Heart left ventricle (tissue), 16 donors: ENCODE measurements around the gene ZBTB47. TPM values are rescaled to one million over a fixed set of nuclear protein-coding genes. Genes with fewer than 3 reads are reported as not detected.

ENCODE experiments used
- ATAC-seq, 4 donors: fragments of 200-7000 bp; cut with Tn5 transposase; one replicate each; pipeline ENCODE4 v1.9.1; 2020 to 2022; ENCODE audit warnings: moderate library complexity in 4 of 4, mild to moderate bottlenecking in 3 of 4, moderate number of reproducible peaks in 1 of 4
- DNase-seq, 5 donors: peaks; one replicate each; pipeline ENCODE4 v3.0.0-alpha.2; 2020
- H3K27ac ChIP-seq, 12 donors: fragments of 200-600 bp; sonication (generic) in 4 of 12; one replicate each; pipeline versions ENCODE4 v1.5.0 to v1.8.0; 2016 to 2022; ENCODE audit warnings: mild to moderate bottlenecking in 2 of 12
- H3K27me3 ChIP-seq, 9 donors: fragments of 200-600 bp; sonication (generic) in 2 of 9; one replicate each; pipeline versions ENCODE4 v1.5.1 to v1.8.0; 2016 to 2022; ENCODE audit warnings: mild to moderate bottlenecking in 3 of 9
- H3K36me3 ChIP-seq, 9 donors: fragments of 200-600 bp; sonication (generic) in 2 of 9; one replicate each; pipeline versions ENCODE4 v1.5.0 to v1.8.0; 2018 to 2022; ENCODE audit warnings: mild to moderate bottlenecking in 2 of 9
- H3K4me1 ChIP-seq, 12 donors: fragments of 200-600 bp; sonication (generic) in 4 of 12; one replicate each; pipeline versions ENCODE4 v1.5.0 to v1.8.0; 2016 to 2022; ENCODE audit warnings: mild to moderate bottlenecking in 3 of 12
- H3K4me3 ChIP-seq, 12 donors: fragments of 200-600 bp; sonication (generic) in 4 of 12; one replicate each; pipeline versions ENCODE4 v1.5.0 to v1.8.0; 2017 to 2022; ENCODE audit warnings: mild to moderate bottlenecking in 9 of 12, moderate library complexity in 4 of 12
- H3K9me3 ChIP-seq, 12 donors: fragments of 200-600 bp; sonication (generic) in 4 of 12; one replicate each; pipeline versions ENCODE4 v1.5.0 to v1.8.0; 2016 to 2022; ENCODE audit warnings: mild to moderate bottlenecking in 1 of 12
- CTCF ChIP-seq, 12 donors: fragments of 200-600 bp; sonication (generic) in 4 of 12; IDR thresholded peaks; one replicate each; pipeline versions ENCODE4 v1.5.0 to v1.8.0; 2018 to 2022; ENCODE audit warnings: antibody characterized with exemption in 12 of 12, mild to moderate bottlenecking in 5 of 12
- POLR2A ChIP-seq, 2 donors: fragments of 450-650 bp; IDR thresholded peaks; one replicate each; pipeline ENCODE4 v1.6.1; 2017; ENCODE audit warnings: antibody characterized with exemption in 2 of 2, mild to moderate bottlenecking in 2 of 2, moderate library complexity in 2 of 2
- WGBS, 4 donors: extraction: QIAGEN DNeasy Blood & Tissue Kit in 2 of 4; methylation state at CpG; one replicate each; pipeline versions ENCODE4 v1.1.5 to v1.1.7; 2013 to 2018; 5-methylcytosine and 5-hydroxymethylcytosine counted together
- intact Hi-C, 10 donors: fragments of 100-400 bp; cut with DNase I; formaldehyde crosslinking; loops; one replicate each; pipeline versions ENCODE4 v1.11.1 to v1.14.2; 2022
- polyA plus RNA-seq, 2 donors: library from polyadenylated mRNA; stranded (reverse); fragments of 200-250 nt; gene quantifications; one replicate each; pipeline ENCODE4 v1.2.3, GENCODE V29; 2013
- total RNA-seq, 9 donors: library from RNA; depleted of rRNA in 2 of 9; stranded (reverse); fragments of >200 nt in 2 of 9; fragmentation: NEBNext Ultra II Directional in 3 of 9; extraction: Animal tissue kit (Norgen Biotek cat#: 25700) in 3 of 9; gene quantifications; one replicate each; pipeline versions ENCODE4 v1.1.0 to v1.2.4, GENCODE V29; 2016 to 2023
- donor health status: ischemic (EF 13 %, LVEDD 7.1; RV severe dilation, severe dysfunction).
- donor health status: healthy with polysubstance abuse.
- donor health status: DM: no; HTN: yes; CAD: no.
- donor health status: DM: no; HTN: no; CAD: no.
- donor health status: ischemic (EF 25% LVEDD 6.9; RV normal size, moderate dysfunction).
- donor health status: ischemic (EF 25% LVEDD 5.7; RV mildly dilated, moderate dysfunction).
- donor health status: healthy.
- donor health status: DM: yes; HTN: yes; CAD: no.
- donor health status: ischemic (EF 35%, LVEDD 5.7; RV mildly dilated, moderate dysfunction).
- donor health status: nonischemic (EF 11% LVEDD 7.7; RV severe dilation, severe dysfunction).
- donor health status: DM: yes; HTN: yes; CAD: no.
- donor health status: PGD.
- donor health status: ischemic (EF 29% LVEDD 5.4; RV normal size, mild dysfunction).
- donor health status: nonischemic (EF 23%, LVEDD 6.1; RV moderate dilation, normal function).

ZBTB47 gene
- total and polyA plus RNA-seq, 11 donors: 76.6 to 184 (median 125) TPM

- ATAC-seq (no peak), DNase-seq (no peak)
- H3K27me3 ChIP-seq: no peaks in the 10 kb centered on the region
- 45 to 74% (median 50%) methylated on average over 2 of the region's 2 CpGs for WGBS, 4 donors
- H3K4me1 ChIP-seq: no peaks in the 10 kb centered on the region
- no peak overlapping the region for H3K4me3 ChIP-seq
- intact Hi-C loops: no loop called here
- H3K36me3 ChIP-seq: no peaks in the 10 kb centered on the region
- no peak overlapping the region for H3K27ac ChIP-seq
- TF ChIP-seq CTCF (IDR thresholded peaks at IDR 0.05): no peak
- TF ChIP-seq POLR2A (IDR thresholded peaks at IDR 0.05): no peak
- no peaks in the 10 kb centered on the region for H3K9me3 ChIP-seq
Measured at GRCh38 chr3:42713747-42714146, 60.2 kb downstream of the ZBTB47 start.

- no peak overlapping the region for H3K27ac ChIP-seq
- intact Hi-C loops: no loop called here
- ATAC-seq: no peak
- H3K9me3 ChIP-seq: no peaks in the 10 kb centered on the region
- no peaks in the 10 kb centered on the region for H3K36me3 ChIP-seq
- no peak for DNase-seq
- H3K4me1 ChIP-seq: peaks cover 0 to 4% (median 0%) of the 10 kb centered on the region in 12 donors
- no peaks in the 10 kb centered on the region for H3K27me3 ChIP-seq
- 69 to 81% (median 73%) methylated on average over 4 of the region's 4 CpGs for WGBS, 4 donors
- no peak for TF ChIP-seq CTCF (IDR thresholded peaks at IDR 0.05)
- no peak for TF ChIP-seq POLR2A (IDR thresholded peaks at IDR 0.05)
- no peak overlapping the region for H3K4me3 ChIP-seq
Measured at GRCh38 chr3:42714171-42714852, 60.8 kb downstream of the ZBTB47 start.

Other genes with a start within 250 kb of the ZBTB47 start
- not detected for gene LYZL4, start 243.1 kb upstream of the ZBTB47 start, total RNA-seq
- not detected for gene LYZL4, start 243.1 kb upstream of the ZBTB47 start, polyA plus RNA-seq
- 1 to 10 TPM in 8 of 9 donors, under 1 TPM in 1; 0.96 to 5.4 (median 1.7) TPM for gene VIPR1, start 151.1 kb upstream of the ZBTB47 start, total RNA-seq
- gene VIPR1, start 151.1 kb upstream of the ZBTB47 start, polyA plus RNA-seq: 1 to 10 TPM; 3.0 to 3.5 TPM
- 10 to 100 TPM; 19.9 to 40.5 (median 28.9) TPM for gene SEC22C, start 71.7 kb upstream of the ZBTB47 start, total RNA-seq
- 10 to 100 TPM; 17.4 to 35.1 TPM for gene SEC22C, start 71.7 kb upstream of the ZBTB47 start, polyA plus RNA-seq
- gene SS18L2, start 62.8 kb upstream of the ZBTB47 start, total RNA-seq: 10 to 100 TPM; 10.7 to 16.9 (median 12.8) TPM
- gene SS18L2, start 62.8 kb upstream of the ZBTB47 start, polyA plus RNA-seq: 10 to 100 TPM; 30.9 to 34.6 TPM
- 10 to 100 TPM; 14.6 to 40.6 (median 20.9) TPM for gene NKTR, start 53.0 kb upstream of the ZBTB47 start, total RNA-seq
- gene NKTR, start 53.0 kb upstream of the ZBTB47 start, polyA plus RNA-seq: 10 to 100 TPM; 10.7 to 31.3 TPM
- 1 to 10 TPM in 2 of 9 donors, under 1 TPM in 6, not detected in 1; 0.19 to 5.6 (median 0.73) TPM for gene KLHL40, start 31.8 kb downstream of the ZBTB47 start, total RNA-seq
- 1 to 10 TPM in 1 of 2 donors, under 1 TPM in 1; 0.61 to 6.8 TPM for gene KLHL40, start 31.8 kb downstream of the ZBTB47 start, polyA plus RNA-seq
- 100 to 1,000 TPM; 305 to 823 (median 538) TPM for gene HHATL, start 49.1 kb downstream of the ZBTB47 start, total RNA-seq
- gene HHATL, start 49.1 kb downstream of the ZBTB47 start, polyA plus RNA-seq: 1,000 to 10,000 TPM in 1 of 2 donors, 100 to 1,000 TPM in 1; 188 to 1,023 TPM
- 1 to 10 TPM in 1 of 9 donors, under 1 TPM in 7, not detected in 1; 0.44 to 1.4 (median 0.83) TPM for gene CCDC13, start 119.6 kb downstream of the ZBTB47 start, total RNA-seq
- gene CCDC13, start 119.6 kb downstream of the ZBTB47 start, polyA plus RNA-seq: 1 to 10 TPM in 1 of 2 donors, under 1 TPM in 1; 0.53 to 1.1 TPM
- gene HIGD1A, start 150.8 kb downstream of the ZBTB47 start, total RNA-seq: 100 to 1,000 TPM; 170 to 353 (median 313) TPM
- 100 to 1,000 TPM; 291 to 497 TPM for gene HIGD1A, start 150.8 kb downstream of the ZBTB47 start, polyA plus RNA-seq
- gene ACKR2, start 155.7 kb downstream of the ZBTB47 start, total RNA-seq: 1 to 10 TPM in 4 of 9 donors, under 1 TPM in 5; 0.42 to 3.1 (median 0.67) TPM
- gene ACKR2, start 155.7 kb downstream of the ZBTB47 start, polyA plus RNA-seq: under 1 TPM; 0.22 to 0.57 TPM
- gene CYP8B1, start 222.2 kb downstream of the ZBTB47 start, total RNA-seq: under 1 TPM in 1 of 9 donors, not detected in 8; 0.14 TPM
- gene CYP8B1, start 222.2 kb downstream of the ZBTB47 start, polyA plus RNA-seq: not detected